H1 (cell line): ENCODE results near the gene MORN5. TPM values are rescaled to one million over a fixed set of nuclear protein-coding genes. Genes with fewer than 3 reads are reported as not detected.
A peak's percentile ranks its signal among the peaks of the same experiment; 100 is the strongest.

Experiments
- ASH2L ChIP-seq: fragments of 200-600, 300-600 bp; sonication (generic); IDR thresholded peaks from one replicate; pipeline ENCODE4 v1.7.1; 2017; ENCODE audit warnings: low read length
- CHD1 ChIP-seq: IDR thresholded peaks from 2 replicates; pipeline ENCODE4 v1.6.1; 2012; ENCODE audit warnings: low read depth, low read length, improper control_type of control experiment
- CREB1 ChIP-seq: IDR thresholded peaks from 2 replicates; pipeline ENCODE4 v1.6.1; 2012; ENCODE audit warnings: inconsistent platforms
- SIN3A ChIP-seq, 2 experiments: IDR thresholded peaks in 1 of 2; conservative IDR thresholded peaks in 1 of 2; 2 replicates each; pipeline ENCODE4 v1.6.1; 2011 to 2012; ENCODE audit warnings: low read length in 2 of 2, improper control_type of control experiment in 1 of 2, low read depth in 1 of 2, mild to moderate bottlenecking in 1 of 2
- SP2 ChIP-seq: IDR thresholded peaks from 2 replicates; pipeline ENCODE4 v1.6.1; 2012; ENCODE audit warnings: mild to moderate bottlenecking, low read length, inconsistent platforms
- ZNF274 ChIP-seq: IDR thresholded peaks from 2 replicates; pipeline ENCODE4 v1.7.0; 2012; ENCODE audit warnings: low read length, borderline replicate concordance; ENCODE audit errors: extremely low read depth
- polyA plus RNA-seq, 7 experiments: library from polyadenylated mRNA; depleted of rRNA in 3 of 7; stranded (reverse) in 5 of 7; unstranded in 2 of 7; fragments of >200 nt in 5 of 7; fragments of 200-250 nt in 2 of 7; gene quantifications; 1 replicate in 5 of 7; 2 replicates in 1 of 7; 4 replicates in 1 of 7; pipeline versions ENCODE4 v1.2.1 to v1.2.3, GENCODE V29; 2011 to 2013; ENCODE audit warnings: missing spikeins in 2 of 7, mixed read lengths in 2 of 7
- total RNA-seq: library from RNA; stranded (reverse); fragmentation: NEBNext Ultra II Directional; extraction: Animal tissue kit (Norgen Biotek cat#: 25700); gene quantifications from 2 replicates; pipeline ENCODE4 v1.2.1, GENCODE V29; 2021
- TF ChIP-seq, protein P1 (sequence below): IDR thresholded peaks from 2 replicates; pipeline ENCODE4 v1.6.1; 2012; ENCODE audit warnings: inconsistent platforms

The MORN5 gene
- total and polyA plus RNA-seq, 2 of the 8 experiments (the other 6 are each of a cell fraction or from before 2014, with no cell fraction given), result not detected

DNA sequence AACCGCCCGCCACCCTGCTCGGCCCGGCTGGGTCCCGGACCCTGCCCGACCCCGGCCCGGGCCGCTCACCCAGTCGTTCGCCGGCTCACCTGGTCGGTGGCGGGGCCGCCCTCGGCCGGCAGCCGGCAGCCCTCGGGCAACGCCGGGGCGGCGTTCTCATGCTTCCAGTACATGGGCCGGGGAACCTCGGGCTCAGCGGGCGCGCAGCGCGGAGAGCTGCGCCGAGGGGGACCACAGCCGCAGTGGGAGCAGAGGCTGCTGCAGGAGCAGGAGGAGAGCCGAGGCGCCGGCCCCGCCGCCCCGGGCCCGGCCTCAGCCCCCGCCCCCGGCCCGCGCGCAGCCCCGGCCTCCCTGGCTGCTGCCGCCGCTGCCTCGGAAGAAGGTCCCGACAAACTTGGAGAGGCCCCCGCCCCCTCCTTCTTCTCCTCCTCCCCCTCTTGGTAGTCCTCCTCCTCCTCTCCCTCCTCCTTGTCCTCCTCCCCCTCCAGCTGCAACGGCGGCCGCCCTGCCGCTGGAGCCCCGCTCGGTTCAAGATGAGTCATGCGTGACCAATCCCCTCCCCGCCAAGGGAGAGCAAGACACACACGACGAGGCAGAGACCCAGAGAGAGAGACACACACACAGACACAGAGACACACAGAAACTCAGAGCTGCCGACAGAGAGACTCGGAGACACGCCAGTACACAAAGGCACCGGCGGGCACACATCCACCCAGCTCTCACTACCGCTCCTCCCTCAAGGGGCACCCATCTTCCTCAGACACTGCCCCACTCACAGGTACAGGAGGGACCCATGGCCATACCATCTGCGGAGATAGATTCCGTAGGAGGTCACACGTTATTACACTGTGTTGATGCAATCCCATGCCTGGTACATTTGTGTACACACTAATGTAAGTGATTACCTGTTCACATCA lies 69.1 kb downstream of the MORN5 start, which contains the start of gene LHX6 (continued):
- TF ChIP-seq SIN3A (conservative IDR thresholded peaks at IDR 0.05 in 1 of 2, IDR thresholded peaks at IDR 0.05 in 1 of 2; ENCODE audit: low read depth in 1 of 2, low read length in 2 of 2), result 0 out of 4 replicates have a peak, but pooled peaks of 1 of the 2 experiments have one; percentile 8
- TF ChIP-seq, protein P1, sequence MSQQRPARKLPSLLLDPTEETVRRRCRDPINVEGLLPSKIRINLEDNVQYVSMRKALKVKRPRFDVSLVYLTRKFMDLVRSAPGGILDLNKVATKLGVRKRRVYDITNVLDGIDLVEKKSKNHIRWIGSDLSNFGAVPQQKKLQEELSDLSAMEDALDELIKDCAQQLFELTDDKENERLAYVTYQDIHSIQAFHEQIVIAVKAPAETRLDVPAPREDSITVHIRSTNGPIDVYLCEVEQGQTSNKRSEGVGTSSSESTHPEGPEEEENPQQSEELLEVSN, result no peak
- TF ChIP-seq CREB1, result no peak
- TF ChIP-seq SP2, result no peak
- no peak for TF ChIP-seq CHD1
- TF ChIP-seq ZNF274, result no peak
- no peak for TF ChIP-seq ASH2L
